Measurements from ENCODE around the gene OCA2. TPM values are rescaled to one million over a fixed set of nuclear protein-coding genes. Genes with fewer than 3 reads are reported as not detected.

OCA2 gene
- total and polyA plus RNA-seq, 2 of the 13 experiments (the other 11 are each of a cell fraction or from before 2014, with no cell fraction given): 0.02 to 0.05 TPM

- no peak overlapping the region for H3K27ac ChIP-seq (ENCODE audit: extremely low read length, insufficient read depth, low read length)
- no peak overlapping the region for H2AFZ ChIP-seq (ENCODE audit: low read length)
- BruUV-seq (replicated peaks): no TSS peak
- ChIA-PET POLR2A (no interaction called here), CTCF (ENCODE audit: low intra/inter-chr PET ratio, low total read pairs) (no interaction called here)
- FAIRE-seq (no peak), ATAC-seq (no peak), DNase-seq (ENCODE audit: low spot score) (no peak)
- in situ Hi-C loops (cut with HindIII; ENCODE audit: extremely low pct_ligation_motif_present, low pct_unique_long_range_greater_than_20kb): no loop called here
- H4K20me1 ChIP-seq (ENCODE audit: insufficient read depth, low read length): no peaks in the 10 kb centered on the region
- H3K4me2 ChIP-seq (ENCODE audit: low read depth, low read length): no peak overlapping the region
- WGBS (ENCODE audit: low lambda C conversion rate): 5% methylated on average over 7 of the region's 15 CpGs
- no peak overlapping the region for H3K9ac ChIP-seq (ENCODE audit: insufficient read depth, low read depth, low read length)
- no peaks in the 10 kb centered on the region for H3K36me3 ChIP-seq (replicated peaks in 1 of 2; ENCODE audit: control insufficient read depth in 1 of 2, insufficient read depth in 2 of 2, low read length in 2 of 2)
- H3K9me3 ChIP-seq (ENCODE audit: low read length): no peaks in the 10 kb centered on the region
- H3K79me2 ChIP-seq (ENCODE audit: insufficient read depth, low read length): no peaks in the 10 kb centered on the region
- H3K27me3 ChIP-seq (ENCODE audit: control insufficient read depth in 1 of 2, insufficient read depth in 2 of 2, low read length in 2 of 2): no peaks in the 10 kb centered on the region; a peak in 3 of 5 replicates
- H3K4me3 ChIP-seq (replicated peaks in 1 of 3; ENCODE audit: insufficient read depth in 1 of 3, low read depth in 2 of 3, low read length in 3 of 3): no peak overlapping the region
- H3K4me1 ChIP-seq (ENCODE audit: insufficient read depth, low read length): no peaks in the 10 kb centered on the region
- intact Hi-C loops (cut with micrococcal nuclease; ENCODE audit: unreplicated experiment): no loop called here
- TF ChIP-seq ZNF263 (CRISPR knock-in tag; IDR thresholded peaks at IDR 0.05) (no peak), IRF2 (CRISPR knock-in tag; IDR thresholded peaks at IDR 0.05) (no peak), ZNF562 (CRISPR knock-in tag; IDR thresholded peaks at IDR 0.05; ENCODE audit: borderline replicate concordance) (no peak), PRMT3 (CRISPR knock-in tag; IDR thresholded peaks at IDR 0.05; ENCODE audit: borderline replicate concordance, low read depth) (no peak), ZBTB2 (CRISPR knock-in tag; IDR thresholded peaks at IDR 0.05; ENCODE audit: low read depth) (no peak), IKZF4 (CRISPR knock-in tag; IDR thresholded peaks at IDR 0.05; ENCODE audit: borderline replicate concordance, low read depth, not compliant biosample characterization) (no peak), ATF2 (CRISPR knock-in tag; IDR thresholded peaks at IDR 0.05) (no peak), ZBTB42 (CRISPR knock-in tag; IDR thresholded peaks at IDR 0.05) (no peak), RFX3 (CRISPR knock-in tag; IDR thresholded peaks at IDR 0.05) (no peak), ZNF670 (CRISPR knock-in tag; IDR thresholded peaks at IDR 0.05; ENCODE audit: borderline replicate concordance) (no peak), ZNF432 (CRISPR knock-in tag; IDR thresholded peaks at IDR 0.05; ENCODE audit: borderline replicate concordance) (no peak)
- TF ChIP-seq, protein P1, sequence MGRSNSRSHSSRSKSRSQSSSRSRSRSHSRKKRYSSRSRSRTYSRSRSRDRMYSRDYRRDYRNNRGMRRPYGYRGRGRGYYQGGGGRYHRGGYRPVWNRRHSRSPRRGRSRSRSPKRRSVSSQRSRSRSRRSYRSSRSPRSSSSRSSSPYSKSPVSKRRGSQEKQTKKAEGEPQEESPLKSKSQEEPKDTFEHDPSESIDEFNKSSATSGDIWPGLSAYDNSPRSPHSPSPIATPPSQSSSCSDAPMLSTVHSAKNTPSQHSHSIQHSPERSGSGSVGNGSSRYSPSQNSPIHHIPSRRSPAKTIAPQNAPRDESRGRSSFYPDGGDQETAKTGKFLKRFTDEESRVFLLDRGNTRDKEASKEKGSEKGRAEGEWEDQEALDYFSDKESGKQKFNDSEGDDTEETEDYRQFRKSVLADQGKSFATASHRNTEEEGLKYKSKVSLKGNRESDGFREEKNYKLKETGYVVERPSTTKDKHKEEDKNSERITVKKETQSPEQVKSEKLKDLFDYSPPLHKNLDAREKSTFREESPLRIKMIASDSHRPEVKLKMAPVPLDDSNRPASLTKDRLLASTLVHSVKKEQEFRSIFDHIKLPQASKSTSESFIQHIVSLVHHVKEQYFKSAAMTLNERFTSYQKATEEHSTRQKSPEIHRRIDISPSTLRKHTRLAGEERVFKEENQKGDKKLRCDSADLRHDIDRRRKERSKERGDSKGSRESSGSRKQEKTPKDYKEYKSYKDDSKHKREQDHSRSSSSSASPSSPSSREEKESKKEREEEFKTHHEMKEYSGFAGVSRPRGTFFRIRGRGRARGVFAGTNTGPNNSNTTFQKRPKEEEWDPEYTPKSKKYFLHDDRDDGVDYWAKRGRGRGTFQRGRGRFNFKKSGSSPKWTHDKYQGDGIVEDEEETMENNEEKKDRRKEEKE (IDR thresholded peaks at IDR 0.05): no peak
- TF ChIP-seq, protein P2, sequence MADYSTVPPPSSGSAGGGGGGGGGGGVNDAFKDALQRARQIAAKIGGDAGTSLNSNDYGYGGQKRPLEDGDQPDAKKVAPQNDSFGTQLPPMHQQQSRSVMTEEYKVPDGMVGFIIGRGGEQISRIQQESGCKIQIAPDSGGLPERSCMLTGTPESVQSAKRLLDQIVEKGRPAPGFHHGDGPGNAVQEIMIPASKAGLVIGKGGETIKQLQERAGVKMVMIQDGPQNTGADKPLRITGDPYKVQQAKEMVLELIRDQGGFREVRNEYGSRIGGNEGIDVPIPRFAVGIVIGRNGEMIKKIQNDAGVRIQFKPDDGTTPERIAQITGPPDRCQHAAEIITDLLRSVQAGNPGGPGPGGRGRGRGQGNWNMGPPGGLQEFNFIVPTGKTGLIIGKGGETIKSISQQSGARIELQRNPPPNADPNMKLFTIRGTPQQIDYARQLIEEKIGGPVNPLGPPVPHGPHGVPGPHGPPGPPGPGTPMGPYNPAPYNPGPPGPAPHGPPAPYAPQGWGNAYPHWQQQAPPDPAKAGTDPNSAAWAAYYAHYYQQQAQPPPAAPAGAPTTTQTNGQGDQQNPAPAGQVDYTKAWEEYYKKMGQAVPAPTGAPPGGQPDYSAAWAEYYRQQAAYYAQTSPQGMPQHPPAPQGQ (CRISPR knock-in tag; IDR thresholded peaks at IDR 0.05; ENCODE audit: borderline replicate concordance): no peak
- TF ChIP-seq, protein P3, sequence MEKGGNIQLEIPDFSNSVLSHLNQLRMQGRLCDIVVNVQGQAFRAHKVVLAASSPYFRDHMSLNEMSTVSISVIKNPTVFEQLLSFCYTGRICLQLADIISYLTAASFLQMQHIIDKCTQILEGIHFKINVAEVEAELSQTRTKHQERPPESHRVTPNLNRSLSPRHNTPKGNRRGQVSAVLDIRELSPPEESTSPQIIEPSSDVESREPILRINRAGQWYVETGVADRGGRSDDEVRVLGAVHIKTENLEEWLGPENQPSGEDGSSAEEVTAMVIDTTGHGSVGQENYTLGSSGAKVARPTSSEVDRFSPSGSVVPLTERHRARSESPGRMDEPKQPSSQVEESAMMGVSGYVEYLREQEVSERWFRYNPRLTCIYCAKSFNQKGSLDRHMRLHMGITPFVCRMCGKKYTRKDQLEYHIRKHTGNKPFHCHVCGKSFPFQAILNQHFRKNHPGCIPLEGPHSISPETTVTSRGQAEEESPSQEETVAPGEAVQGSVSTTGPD (CRISPR knock-in tag; IDR thresholded peaks at IDR 0.05): no peak
Observed at GRCh38 chr15:27847775-27848710, 251.1 kb downstream of the OCA2 start.

All from HepG2 (cell line).